Prostate gland (tissue), 2 donors: ENCODE data around the gene CGNL1. TPM values are rescaled to one million over a fixed set of nuclear protein-coding genes. Genes with fewer than 3 reads are reported as not detected.
A peak's percentile ranks its signal among the peaks of the same experiment; 100 is the strongest.

Experiments
- DNase-seq: peaks from one replicate; pipeline ENCODE4 v3.0.0-alpha.2; 2019; ENCODE audit warnings: low spot score
- H3K27ac ChIP-seq, 2 donors: fragments of 200-600 bp; sonication (generic); 2 replicates each; pipeline ENCODE4 v1.5.1; 2017 to 2019
- H3K27me3 ChIP-seq: fragments of 200-600 bp; sonication (generic); replicated peaks from 2 replicates; pipeline ENCODE4 v1.5.1; 2019; ENCODE audit not compliant: insufficient read depth
- H3K36me3 ChIP-seq, 2 donors: fragments of 200-600 bp; sonication (generic); 1 replicate in 1 of 2; 2 replicates in 1 of 2; pipeline versions ENCODE4 v1.5.1 to v1.8.1; 2017 to 2019
- H3K4me1 ChIP-seq: fragments of 200-600 bp; sonication (generic); replicated peaks from 2 replicates; pipeline ENCODE4 v1.5.1; 2019
- H3K4me3 ChIP-seq, 2 donors: fragments of 200-600 bp; sonication (generic); 2 replicates each; pipeline ENCODE4 v1.5.1; 2017 to 2019
- H3K9me3 ChIP-seq: fragments of 200-600 bp; sonication (generic); 2 replicates; pipeline ENCODE4 v1.5.1; 2017
- CTCF ChIP-seq, 4 experiments: fragments of 200-600 bp in 2 of 4; fragments of 450-650 bp in 2 of 4; sonication (generic) in 2 of 4; IDR thresholded peaks; 1 replicate in 3 of 4; 2 replicates in 1 of 4; pipeline ENCODE4 v1.5.1; 2016 to 2019; ENCODE audit warnings: antibody characterized with exemption in 4 of 4, mild to moderate bottlenecking in 2 of 4, moderate library complexity in 2 of 4
- POLR2A ChIP-seq: fragments of 450-650 bp; IDR thresholded peaks from one replicate; pipeline ENCODE4 v1.6.1; 2016; ENCODE audit warnings: antibody characterized with exemption, mild to moderate bottlenecking
- POLR2AphosphoS5 ChIP-seq: sonication (generic); formaldehyde crosslinking; IDR thresholded peaks from one replicate; pipeline ENCODE4 v1.6.1; 2017; ENCODE audit warnings: antibody characterized with exemption
- WGBS: methylation state at CpG from one replicate; pipeline ENCODE4 v1.1.5; 2018; 5-methylcytosine and 5-hydroxymethylcytosine counted together
- intact Hi-C: fragments of 100-400 bp; cut with DNase I; formaldehyde crosslinking; loops from one replicate; pipeline ENCODE4 v1.14.2; 2022
- total RNA-seq, 2 donors: library from RNA; depleted of rRNA; stranded (reverse); fragments of >200 nt; gene quantifications; one replicate each; pipeline ENCODE4 v1.1.0, GENCODE V29; 2016

The CGNL1 gene
- total RNA-seq, 2 donors from 2014 or later, result 49.0 to 65.6 TPM

- Histone ChIP-seq H3K27ac (peak overlapping the region; percentile 97), H3K4me3 (no peak overlapping the region), H3K4me1 (peaks cover 42% of the 10 kb centered on the region), H3K9me3 (no peaks in the 10 kb centered on the region), H3K27me3 (no peaks in the 10 kb centered on the region), H3K36me3 (no peaks in the 10 kb centered on the region)
- 52% methylated on average over 9 of the region's 9 CpGs for WGBS
- TF ChIP-seq CTCF (IDR thresholded peaks at IDR 0.05) (no peak), POLR2AphosphoS5 (peak; percentile 71)
- peak; percentile 80 for DNase-seq
- intact Hi-C loops, result no loop called here
Observed at GRCh38 chr15:57510647-57511046, 134.3 kb downstream of the CGNL1 start.

DNA sequence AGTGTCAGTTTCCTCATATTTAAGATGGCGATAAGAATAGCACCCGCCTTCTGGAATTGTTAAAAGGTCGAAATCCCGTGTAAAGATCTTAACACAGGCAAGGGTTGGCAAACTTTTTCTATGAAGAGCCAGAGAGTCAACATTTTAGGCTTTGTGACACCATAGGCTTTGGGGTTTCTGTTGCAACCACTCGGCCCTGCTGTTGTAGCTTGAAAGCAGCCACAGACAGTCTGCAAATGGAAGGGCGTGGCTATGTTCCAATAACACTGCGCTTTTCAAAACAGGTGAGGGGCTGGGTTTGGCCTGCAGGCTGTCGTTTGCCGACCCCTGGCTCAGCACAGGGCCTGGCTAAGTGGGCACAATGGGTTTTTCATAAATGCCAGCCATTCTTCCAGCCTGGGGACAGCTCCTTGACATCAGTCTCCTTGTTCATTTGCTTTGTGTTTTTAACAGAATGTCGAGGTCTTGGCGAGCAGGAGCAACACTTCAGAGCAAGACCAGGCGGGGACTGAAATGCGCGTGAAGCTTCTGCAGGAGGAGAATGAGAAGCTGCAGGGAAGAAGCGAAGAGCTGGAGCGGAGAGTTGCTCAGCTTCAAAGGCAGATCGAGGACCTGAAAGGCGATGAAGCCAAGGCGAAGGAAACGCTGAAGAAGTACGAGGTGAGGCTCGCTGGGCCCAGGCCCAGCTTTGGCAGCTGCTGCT, 140.2 kb downstream of the CGNL1 start:
- 38% methylated on average over 22 of the region's 22 CpGs for WGBS
- intact Hi-C loops, result no loop called here
- peaks cover 5% of the 10 kb centered on the region for H3K4me1 ChIP-seq
- H3K9me3 ChIP-seq, result no peaks in the 10 kb centered on the region
- no peaks in the 10 kb centered on the region for H3K36me3 ChIP-seq
- TF ChIP-seq CTCF (IDR thresholded peaks at IDR 0.05), result no peak
- no peak for TF ChIP-seq POLR2AphosphoS5
- TF ChIP-seq POLR2A, result no peak
- no peaks in the 10 kb centered on the region for H3K27me3 ChIP-seq
- H3K4me3 ChIP-seq, result no peak overlapping the region
- no peak for DNase-seq
- H3K27ac ChIP-seq, result peak overlapping the region; percentile 54 to 63

DNA sequence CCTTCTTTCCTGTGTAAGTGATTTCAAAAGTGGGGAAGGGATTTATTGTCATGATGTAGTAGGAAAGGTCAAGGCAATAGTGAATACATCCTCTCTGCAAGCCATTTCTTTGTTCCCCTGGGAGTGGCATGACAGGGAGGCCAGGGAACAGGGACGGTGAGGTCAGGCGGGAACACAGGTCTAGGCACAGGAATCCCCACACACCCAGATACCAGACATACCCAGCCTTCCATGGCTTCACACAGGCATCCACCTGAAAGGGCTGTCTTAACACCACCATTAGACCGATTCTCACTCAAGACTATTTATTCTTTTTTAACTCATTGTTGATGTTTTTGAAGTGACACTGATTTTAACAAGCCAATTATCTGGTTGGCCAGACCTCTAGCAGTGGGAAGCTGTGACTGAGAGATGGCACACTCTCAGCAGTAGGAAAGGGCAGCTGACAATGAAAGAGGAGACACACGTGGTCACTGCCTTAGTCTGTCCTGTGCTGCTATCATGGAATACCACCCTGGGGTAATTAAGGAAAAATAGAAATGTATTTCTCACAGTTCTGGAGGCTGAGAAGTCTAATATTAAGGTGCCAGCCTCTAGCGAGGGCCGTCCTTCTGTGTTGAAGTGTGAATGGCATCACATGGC, 140.8 kb downstream of the CGNL1 start:
- Histone ChIP-seq H3K4me3 (no peak overlapping the region), H3K27ac (peak overlapping the region; percentile 54 to 63), H3K36me3 (no peaks in the 10 kb centered on the region), H3K4me1 (peaks cover 8% of the 10 kb centered on the region), H3K9me3 (no peaks in the 10 kb centered on the region), H3K27me3 (no peaks in the 10 kb centered on the region)
- intact Hi-C loops, result no loop called here
- TF ChIP-seq POLR2A (no peak), POLR2AphosphoS5 (no peak), CTCF (IDR thresholded peaks at IDR 0.05) (no peak)
- WGBS, result 74% methylated on average over 6 of the region's 6 CpGs
- no peak for DNase-seq

- no peaks in the 10 kb centered on the region for H3K27me3 ChIP-seq
- no peak for DNase-seq
- H3K36me3 ChIP-seq, result no peaks in the 10 kb centered on the region
- TF ChIP-seq POLR2A, result no peak
- TF ChIP-seq POLR2AphosphoS5, result no peak
- TF ChIP-seq CTCF (IDR thresholded peaks at IDR 0.05), result no peak
- no peak overlapping the region for H3K4me3 ChIP-seq
- 82% methylated on average over 13 of the region's 13 CpGs for WGBS
- peaks cover 14% of the 10 kb centered on the region for H3K4me1 ChIP-seq
- intact Hi-C loops, result no loop called here
- H3K27ac ChIP-seq, result peak overlapping the region; percentile 12 to 85
- no peaks in the 10 kb centered on the region for H3K9me3 ChIP-seq
Observed at GRCh38 chr15:57518779-57519405, 142.6 kb downstream of the CGNL1 start.
